ENCODE results near the gene LHX4. TPM values are rescaled to one million over a fixed set of nuclear protein-coding genes. Genes with fewer than 3 reads are reported as not detected.

Gene LHX4
- total and polyA plus RNA-seq, 10 of the 15 experiments (the other 5 are each of a cell fraction or from before 2014, with no cell fraction given) = 0.05 to 0.80 (median 0.32) TPM; not detected in 6

DNA sequence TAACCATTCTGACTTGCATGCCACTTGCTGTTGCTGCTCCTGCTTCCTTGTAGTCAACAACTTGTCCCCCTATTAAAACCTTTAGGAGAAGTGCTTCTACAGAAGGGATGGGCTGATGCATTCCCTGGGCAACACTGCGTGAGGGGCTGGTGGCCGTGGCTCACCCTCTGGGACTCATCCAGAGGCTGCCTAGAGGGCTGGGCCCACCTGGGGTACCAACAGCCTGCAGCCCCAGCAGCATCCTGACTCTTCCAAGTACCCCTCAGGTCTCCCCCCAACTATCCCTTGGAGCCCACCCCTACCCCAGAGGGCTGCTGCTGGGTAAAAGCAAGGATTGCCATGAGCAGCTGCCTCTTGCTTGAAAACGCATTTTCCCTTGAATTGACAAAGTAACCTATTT lies 34.7 kb upstream of the LHX4 start (continued):
- TF ChIP-seq, protein P1, sequence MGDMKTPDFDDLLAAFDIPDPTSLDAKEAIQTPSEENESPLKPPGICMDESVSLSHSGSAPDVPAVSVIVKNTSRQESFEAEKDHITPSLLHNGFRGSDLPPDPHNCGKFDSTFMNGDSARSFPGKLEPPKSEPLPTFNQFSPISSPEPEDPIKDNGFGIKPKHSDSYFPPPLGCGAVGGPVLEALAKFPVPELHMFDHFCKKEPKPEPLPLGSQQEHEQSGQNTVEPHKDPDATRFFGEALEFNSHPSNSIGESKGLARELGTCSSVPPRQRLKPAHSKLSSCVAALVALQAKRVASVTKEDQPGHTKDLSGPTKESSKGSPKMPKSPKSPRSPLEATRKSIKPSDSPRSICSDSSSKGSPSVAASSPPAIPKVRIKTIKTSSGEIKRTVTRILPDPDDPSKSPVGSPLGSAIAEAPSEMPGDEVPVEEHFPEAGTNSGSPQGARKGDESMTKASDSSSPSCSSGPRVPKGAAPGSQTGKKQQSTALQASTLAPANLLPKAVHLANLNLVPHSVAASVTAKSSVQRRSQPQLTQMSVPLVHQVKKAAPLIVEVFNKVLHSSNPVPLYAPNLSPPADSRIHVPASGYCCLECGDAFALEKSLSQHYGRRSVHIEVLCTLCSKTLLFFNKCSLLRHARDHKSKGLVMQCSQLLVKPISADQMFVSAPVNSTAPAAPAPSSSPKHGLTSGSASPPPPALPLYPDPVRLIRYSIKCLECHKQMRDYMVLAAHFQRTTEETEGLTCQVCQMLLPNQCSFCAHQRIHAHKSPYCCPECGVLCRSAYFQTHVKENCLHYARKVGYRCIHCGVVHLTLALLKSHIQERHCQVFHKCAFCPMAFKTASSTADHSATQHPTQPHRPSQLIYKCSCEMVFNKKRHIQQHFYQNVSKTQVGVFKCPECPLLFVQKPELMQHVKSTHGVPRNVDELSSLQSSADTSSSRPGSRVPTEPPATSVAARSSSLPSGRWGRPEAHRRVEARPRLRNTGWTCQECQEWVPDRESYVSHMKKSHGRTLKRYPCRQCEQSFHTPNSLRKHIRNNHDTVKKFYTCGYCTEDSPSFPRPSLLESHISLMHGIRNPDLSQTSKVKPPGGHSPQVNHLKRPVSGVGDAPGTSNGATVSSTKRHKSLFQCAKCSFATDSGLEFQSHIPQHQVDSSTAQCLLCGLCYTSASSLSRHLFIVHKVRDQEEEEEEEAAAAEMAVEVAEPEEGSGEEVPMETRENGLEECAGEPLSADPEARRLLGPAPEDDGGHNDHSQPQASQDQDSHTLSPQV (IDR thresholded peaks at IDR 0.05) = no peak

DNA sequence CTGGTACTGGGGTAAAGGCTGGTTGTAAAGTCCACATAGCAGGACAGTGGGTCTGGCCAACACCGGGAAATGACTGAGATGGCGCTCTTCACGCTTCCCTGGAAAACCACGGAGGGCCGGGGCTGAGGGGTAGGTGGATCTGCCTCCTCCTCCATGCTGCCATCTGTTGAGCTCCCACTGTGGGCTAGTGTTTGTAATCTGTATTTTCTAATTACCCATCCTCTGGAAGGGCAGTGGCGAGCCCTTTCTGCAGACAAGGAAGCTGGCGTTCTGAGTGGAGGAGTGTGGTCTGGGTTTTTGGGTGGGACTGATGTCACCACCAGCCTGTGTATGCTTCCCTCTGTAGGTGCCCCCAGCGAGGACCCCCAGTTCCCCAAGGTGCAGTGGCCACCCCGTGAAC lies 34.1 kb upstream of the LHX4 start:
- ChIA-PET POLR2A (no interaction called here), CTCF (interaction anchor here (2.5 kb wide), 1 partner anchor 8 kb away, joined by 10 read pairs; no protein-coding TSS in a partner anchor), RAD21 (ENCODE audit: unreplicated experiment) (no interaction called here), SMC1A (ENCODE audit: uncharacterized antibody, unreplicated experiment) (no interaction called here)
- in situ Hi-C loops (cut with MboI) (no loop called here), intact Hi-C loops (cut with micrococcal nuclease; ENCODE audit: unreplicated experiment) (no loop called here)
- H3K36me3 ChIP-seq (ENCODE audit: control insufficient read depth in 2 of 2, insufficient read depth in 2 of 2, low read length in 1 of 2) = peaks cover 0 to 8% of the 10 kb centered on the region in 2 experiments; a peak in 3 of 4 replicates
- no peaks in the 10 kb centered on the region for H3K4me1 ChIP-seq (ENCODE audit: control insufficient read depth, insufficient read depth, low read length)
- no peak for DNase-seq (ENCODE audit: low read depth, low spot score)
- H3K4me3 ChIP-seq = no peak overlapping the region
- no peak for FAIRE-seq
- no peaks in the 10 kb centered on the region for H3K79me2 ChIP-seq (ENCODE audit: control insufficient read depth, insufficient read depth, low read length)
- BruUV-seq (replicated peaks) = no TSS peak
- TF ChIP-seq EZH2 (IDR thresholded peaks at IDR 0.05; ENCODE audit: borderline replicate concordance, control insufficient read depth, low read depth, low read length) = no peak
- TF ChIP-seq ZNF274 (IDR thresholded peaks at IDR 0.05; ENCODE audit: insufficient read depth, insufficient read length) = no peak
- no peak for TF ChIP-seq KLF5 (IDR thresholded peaks at IDR 0.05; ENCODE audit: partially characterized antibody)
- H3K9me3 ChIP-seq (replicated peaks; ENCODE audit: control insufficient read depth, insufficient read depth, low read length) = no peaks in the 10 kb centered on the region
- no peaks in the 10 kb centered on the region for H4K20me1 ChIP-seq (ENCODE audit: control insufficient read depth, insufficient read depth)
- H3K27ac ChIP-seq (ENCODE audit: control insufficient read depth, insufficient read depth) = no peak overlapping the region
- no peak for ATAC-seq
- no peak overlapping the region for H3K4me2 ChIP-seq (ENCODE audit: control insufficient read depth, insufficient read depth)
- no peak overlapping the region for H2AFZ ChIP-seq (ENCODE audit: control insufficient read depth, low read depth, low read length)
- no peak overlapping the region for H3K9ac ChIP-seq (ENCODE audit: control insufficient read depth, insufficient read depth, low read length)
- no peaks in the 10 kb centered on the region for H3K27me3 ChIP-seq (replicated peaks in 1 of 2; ENCODE audit: control insufficient read depth in 2 of 2, insufficient read depth in 2 of 2, low read length in 1 of 2)
- 76% methylated on average over 9 of the region's 9 CpGs for WGBS (ENCODE audit: insufficient coverage, insufficient replicate concordance, low lambda C conversion rate, missing lambda C conversion rate)
